B cell (primary cell): ENCODE measurements around the gene CRTAC1. TPM values are rescaled to one million over a fixed set of nuclear protein-coding genes. Genes with fewer than 3 reads are reported as not detected.

Source experiments
- ATAC-seq: fragments of 200-7000 bp; cut with Tn5 transposase; one replicate; pipeline ENCODE4 v1.10.0; 2021; ENCODE audit warnings: low read depth, mild to moderate bottlenecking, moderate number of reproducible peaks, moderate library complexity
- CTCF ChIA-PET: fragments of 350-600 bp; sonication (Branson Sonifier 250); formaldehyde crosslinking; loops from one replicate; lab custom pipeline; 2021; ENCODE audit warnings: antibody characterized with exemption, inconsistent platforms; lab: Charles Lee
- POLR2A ChIA-PET: fragments of 350-600 bp; sonication (Branson Sonifier 250); formaldehyde crosslinking; loops from one replicate; lab custom pipeline; 2021; ENCODE audit warnings: antibody characterized with exemption; lab: Charles Lee
- DNase-seq: peaks from one replicate; pipeline ENCODE4 v3.0.0; 2013
- H2AFZ ChIP-seq: 2 replicates; pipeline ENCODE4 v1.6.1; 2012; ENCODE audit warnings: mild to moderate bottlenecking, low read depth, low read length; ENCODE audit not compliant: insufficient read depth, poor library complexity, severe bottlenecking
- H3K27ac ChIP-seq, 2 donors: 1 replicate in 1 of 2; 2 replicates in 1 of 2; pipeline ENCODE4 v1.5.1; 2012 to 2013; ENCODE audit warnings: low read length in 2 of 2, mild to moderate bottlenecking in 2 of 2, moderate library complexity in 1 of 2
- H3K27me3 ChIP-seq, 4 experiments: fragments of 200-600 bp in 1 of 4; sonication (generic) in 1 of 4; replicated peaks in 1 of 4; 1 replicate in 2 of 4; 2 replicates in 2 of 4; pipeline versions ENCODE4 v1.6.1 to v1.7.0; 2013 to 2016; ENCODE audit warnings: low read length in 3 of 4, mild to moderate bottlenecking in 2 of 4, mixed read lengths in 1 of 4, moderate library complexity in 1 of 4; ENCODE audit not compliant: insufficient read depth in 4 of 4, control insufficient read depth in 3 of 4; ENCODE audit errors: control extremely low read depth in 1 of 4
- H3K36me3 ChIP-seq, 2 experiments: replicated peaks in 1 of 2; 1 replicate in 1 of 2; 2 replicates in 1 of 2; pipeline versions ENCODE4 v1.6.1 to v1.7.1; 2013; ENCODE audit warnings: low read length in 1 of 2; ENCODE audit not compliant: insufficient read depth in 2 of 2, control insufficient read depth in 1 of 2; ENCODE audit errors: control extremely low read depth in 1 of 2, extremely low read depth in 1 of 2
- H3K4me1 ChIP-seq, 2 donors: fragments of 200-600 bp in 1 of 2; sonication (generic) in 1 of 2; 1 replicate in 1 of 2; 2 replicates in 1 of 2; pipeline versions ENCODE4 v1.5.1 to v1.6.1; 2013 to 2017; ENCODE audit warnings: low read length in 2 of 2; ENCODE audit not compliant: control insufficient read depth in 2 of 2, insufficient read depth in 2 of 2
- H3K4me2 ChIP-seq: replicated peaks from 2 replicates; pipeline ENCODE3; 2012; ENCODE audit warnings: mild to moderate bottlenecking, low read depth, low read length; ENCODE audit not compliant: poor library complexity, severe bottlenecking
- H3K4me3 ChIP-seq, 5 experiments: fragments of 200-600 bp in 1 of 5; sonication (generic) in 1 of 5; 1 replicate in 3 of 5; 2 replicates in 2 of 5; pipeline versions ENCODE4 v1.5.1 to v1.7.0; 2011 to 2016; ENCODE audit warnings: low read length in 4 of 5, mild to moderate bottlenecking in 4 of 5, low read depth in 2 of 5, control low read depth in 1 of 5, moderate library complexity in 1 of 5; ENCODE audit not compliant: insufficient read depth in 1 of 5; ENCODE audit errors: control extremely low read depth in 1 of 5, extremely low read depth in 1 of 5
- H3K79me2 ChIP-seq: fragments of 200-600 bp; sonication (generic); one replicate; pipeline ENCODE4 v1.6.0; 2016; ENCODE audit warnings: low read length; ENCODE audit not compliant: control insufficient read depth, insufficient read depth
- H3K9ac ChIP-seq: fragments of 200-600 bp; sonication (generic); 2 replicates; pipeline ENCODE4 v1.6.1; 2017; ENCODE audit warnings: mild to moderate bottlenecking, low read length, moderate library complexity
- H3K9me3 ChIP-seq, 3 donors: one replicate each; pipeline versions ENCODE4 v1.6.1 to v1.7.1; 2013; ENCODE audit warnings: low read length in 2 of 3; ENCODE audit not compliant: control insufficient read depth in 2 of 3, insufficient read depth in 1 of 3; ENCODE audit errors: control extremely low read depth in 1 of 3
- H4K20me1 ChIP-seq: 2 replicates; pipeline ENCODE4 v1.6.0; 2012; ENCODE audit warnings: mild to moderate bottlenecking, low read length; ENCODE audit not compliant: insufficient read depth, control insufficient read depth, poor library complexity, severe bottlenecking
- H3K27ac Mint-ChIP-seq: one replicate; pipeline ENCODE4 v1.8.0; 2021; ENCODE audit warnings: mixed read lengths
- H3K27me3 Mint-ChIP-seq: one replicate; pipeline ENCODE4 v1.8.0; 2021; ENCODE audit warnings: mixed read lengths
- H3K4me1 Mint-ChIP-seq: one replicate; pipeline ENCODE4 v1.8.0; 2021; ENCODE audit warnings: mixed read lengths
- H3K4me3 Mint-ChIP-seq: one replicate; pipeline ENCODE4 v1.8.0; 2021; ENCODE audit warnings: mixed read lengths
- H3K9me3 Mint-ChIP-seq: one replicate; pipeline ENCODE4 v1.8.0; 2022; ENCODE audit warnings: mixed read lengths; ENCODE audit not compliant: insufficient read depth
- CTCF ChIP-seq: fragments of 200-600 bp; IDR thresholded peaks from one replicate; pipeline ENCODE4 v1.8.0; 2022; ENCODE audit warnings: antibody characterized with exemption, mild to moderate bottlenecking
- EZH2 ChIP-seq: IDR thresholded peaks from 2 replicates; pipeline ENCODE4 v1.6.1; 2012; ENCODE audit warnings: borderline replicate concordance, low read depth, mild to moderate bottlenecking, moderate library complexity, low read length; ENCODE audit not compliant: insufficient read depth, poor library complexity, severe bottlenecking
- WGBS: methylation state at CpG from one replicate; pipeline ENCODE4 v1.1.5; 2013; ENCODE audit warnings: missing lambda C conversion rate; ENCODE audit not compliant: insufficient coverage; 5-methylcytosine and 5-hydroxymethylcytosine counted together
- intact Hi-C: fragments of 100-400 bp; cut with micrococcal nuclease; formaldehyde crosslinking; loops from one replicate; pipeline ENCODE4 v1.10.0; 2022
- polyA plus RNA-seq: library from polyadenylated mRNA; depleted of rRNA; stranded (reverse); fragments of >200 nt; gene quantifications from 2 replicates; pipeline ENCODE4 v1.2.3, GENCODE V29; 2012
- total RNA-seq, 2 donors: library from RNA; stranded (reverse); fragments of 120-200 nt in 1 of 2; gene quantifications; 1 replicate in 1 of 2; 2 replicates in 1 of 2; pipeline versions ENCODE4 v1.2.3 to v1.2.4, GENCODE V29; 2013 to 2022

Gene CRTAC1
- total and polyA plus RNA-seq, 2 donors (not counting 1 experiment from before 2014, with no cell fraction given) = not detected

- Mint-ChIP-seq H3K9me3 (no peaks in the 10 kb centered on the region), H3K4me3 (no peak overlapping the region), H3K27me3 (peaks cover 54% of the 10 kb centered on the region), H3K27ac (no peak overlapping the region), H3K4me1 (no peaks in the 10 kb centered on the region)
- no peaks in the 10 kb centered on the region for H4K20me1 ChIP-seq
- no peak overlapping the region for H3K4me2 ChIP-seq
- no peak overlapping the region for H2AFZ ChIP-seq
- no peaks in the 10 kb centered on the region for H3K79me2 ChIP-seq
- no peaks in the 10 kb centered on the region for H3K9me3 ChIP-seq
- no peak for TF ChIP-seq EZH2
- TF ChIP-seq CTCF = no peak
- no peak overlapping the region for H3K27ac ChIP-seq
- H3K27me3 ChIP-seq = peaks cover 0 to 5% (median 2%) of the 10 kb centered on the region in 4 experiments
- ATAC-seq (no peak), DNase-seq (no peak)
- no peaks in the 10 kb centered on the region for H3K36me3 ChIP-seq
- ChIA-PET POLR2A (no interaction called here), CTCF (interaction anchor here (0.7 to 2.8 kb wide), 4 partner anchors 8 to 901 kb away, joined by 3 to 9 read pairs (median 4); no protein-coding TSS in a partner anchor)
- H3K9ac ChIP-seq = no peak overlapping the region
- H3K4me3 ChIP-seq = no peak overlapping the region
- intact Hi-C loops = no loop called here
- H3K4me1 ChIP-seq = peaks cover 0 to 5% of the 10 kb centered on the region in 2 donors
- WGBS = no CpG with 5 or more reads among the region's 3 CpGs
Measured at GRCh38 chr10:97919012-97919411, 111.4 kb downstream of the CRTAC1 start.

GRCh38 chr10:97916586-97916985 is 113.8 kb downstream of the CRTAC1 start:
- H3K9me3 Mint-ChIP-seq = no peaks in the 10 kb centered on the region
- intact Hi-C loops = no loop called here
- DNase-seq = no peak
- H3K27ac Mint-ChIP-seq = no peak overlapping the region
- H3K27me3 Mint-ChIP-seq = peaks cover 52% of the 10 kb centered on the region
- Histone ChIP-seq H3K4me1 (peaks cover 0 to 5% of the 10 kb centered on the region in 2 donors), H3K9me3 (no peaks in the 10 kb centered on the region), H2AFZ (no peak overlapping the region), H4K20me1 (no peaks in the 10 kb centered on the region), H3K79me2 (no peaks in the 10 kb centered on the region), H3K4me3 (no peak overlapping the region), H3K4me2 (no peak overlapping the region), H3K36me3 (no peaks in the 10 kb centered on the region), H3K9ac (no peak overlapping the region), H3K27ac (no peak overlapping the region), H3K27me3 (peaks cover 0 to 4% (median 2%) of the 10 kb centered on the region in 4 experiments)
- H3K4me1 Mint-ChIP-seq = no peaks in the 10 kb centered on the region
- ATAC-seq = no peak
- ChIA-PET CTCF (interaction anchor here (1.4 kb wide), 1 partner anchor 10 kb away, joined by 5 read pairs; no protein-coding TSS in a partner anchor), POLR2A (no interaction called here)
- TF ChIP-seq EZH2 (no peak), CTCF (no peak)
- 66% methylated on average over 2 of the region's 4 CpGs for WGBS
- H3K4me3 Mint-ChIP-seq = no peak overlapping the region
